Effector memory CD8-positive, alpha-beta T cell (primary cell): ENCODE measurements around the gene SFI1.
"Not testable (repeated sequence)": the region's sequence is repeated elsewhere in the genome, so short reads cannot be mapped to it uniquely, and the experiment has no call there.

ENCODE experiments used
- ATAC-seq: fragments of 150-1000 bp; cut with Tn5 transposase; replicated peaks from 2 replicates; pipeline ENCODE4 v1.10.0; 2021; ENCODE audit warnings: mild to moderate bottlenecking, moderate library complexity
- DNase-seq, 3 experiments: peaks; one replicate each; pipeline ENCODE4 v3.0.0; 2021
- H3K27ac Mint-ChIP-seq, 2 donors: one replicate each; pipeline ENCODE4 v1.8.0; 2022; ENCODE audit warnings: mild to moderate bottlenecking in 2 of 2, mixed read lengths in 2 of 2, moderate library complexity in 2 of 2
- H3K27me3 Mint-ChIP-seq, 2 donors: one replicate each; pipeline ENCODE4 v1.8.0; 2022; ENCODE audit warnings: mixed read lengths in 2 of 2
- H3K36me3 Mint-ChIP-seq: one replicate; pipeline ENCODE4 v1.8.0; 2022; ENCODE audit warnings: mild to moderate bottlenecking, moderate library complexity, mixed read lengths; ENCODE audit not compliant: insufficient read depth
- H3K4me1 Mint-ChIP-seq, 2 donors: one replicate each; pipeline ENCODE4 v1.8.0; 2022; ENCODE audit warnings: low read depth in 2 of 2, mixed read lengths in 2 of 2
- H3K4me3 Mint-ChIP-seq, 2 donors: one replicate each; pipeline ENCODE4 v1.8.0; 2022; ENCODE audit warnings: mild to moderate bottlenecking in 2 of 2, mixed read lengths in 2 of 2, moderate library complexity in 2 of 2
- H3K9me3 Mint-ChIP-seq, 2 donors: one replicate each; pipeline ENCODE4 v1.8.0; 2022; ENCODE audit warnings: mixed read lengths in 2 of 2

Gene SFI1

DNA sequence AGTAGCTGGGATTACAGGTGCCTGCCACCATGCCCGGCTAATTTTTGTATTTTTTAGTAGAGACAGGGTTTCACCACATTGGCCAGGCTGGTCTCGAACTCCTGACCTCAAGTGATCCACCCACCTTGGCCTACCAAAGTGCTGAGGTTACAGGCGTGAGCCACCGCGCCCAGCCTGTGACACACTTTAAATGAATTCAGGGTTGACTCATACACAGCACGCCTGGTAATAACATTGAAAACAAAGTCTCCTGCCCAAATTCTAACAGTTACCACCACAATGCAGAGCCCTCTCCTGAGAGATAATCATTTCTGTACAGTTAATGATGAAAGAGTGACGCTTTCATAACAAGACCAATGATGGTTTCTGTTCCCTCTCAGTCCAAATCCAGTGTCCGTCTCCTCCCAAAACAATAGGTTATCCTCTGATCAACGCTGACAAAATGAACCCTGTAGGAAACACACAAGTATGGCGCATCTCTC, 164.6 kb downstream of the SFI1 start:
- peak; percentile 18 for ATAC-seq

DNA sequence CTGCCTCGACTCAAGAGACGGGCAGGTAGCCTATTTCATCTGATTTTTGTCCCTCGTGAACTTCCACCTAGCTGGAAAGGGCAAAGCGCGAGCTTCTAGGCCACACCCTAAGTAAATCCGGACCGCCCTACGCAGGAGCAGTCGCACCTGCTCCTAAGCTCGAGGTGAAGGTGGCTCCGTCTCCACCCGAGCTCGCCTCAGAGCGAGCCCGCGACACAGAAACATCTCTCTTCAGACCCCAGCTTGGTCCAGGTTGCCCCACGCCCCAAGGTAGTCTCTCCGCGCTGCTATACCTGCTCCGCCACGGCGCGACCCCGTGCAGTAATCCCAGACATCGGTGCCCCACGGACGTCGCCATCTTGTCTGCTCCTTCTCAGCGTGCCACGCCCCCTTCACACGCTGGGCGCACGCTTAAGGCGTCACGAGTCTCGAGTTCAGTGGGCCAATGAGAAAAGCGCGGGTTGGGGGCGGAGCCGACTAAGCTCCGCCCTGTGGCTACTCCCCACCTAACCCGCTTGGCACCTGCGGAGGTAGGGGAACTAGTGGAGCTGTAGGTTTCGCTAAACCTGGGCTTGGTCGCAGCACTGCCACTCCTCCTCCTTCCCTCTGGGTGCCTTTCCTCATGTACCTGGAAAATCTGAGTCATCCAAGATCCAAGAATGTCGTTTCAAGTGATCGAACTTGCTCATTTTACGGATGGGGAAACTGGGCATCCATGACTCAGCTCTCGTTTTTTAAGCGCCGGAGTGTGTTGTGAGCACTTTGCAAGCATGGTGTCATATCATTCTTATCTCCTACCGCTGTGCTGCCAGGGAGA, 165.7 kb downstream of the SFI1 start, which contains the start of gene PISD:
Gene PISD, minus strand, starts transcription at position 365 of the 817 bp plus-strand sequence. Its CDS starts 7 bp downstream, at position 358.
- Mint-ChIP-seq H3K4me1 (peaks cover 23 to 27% of the 10 kb centered on the region in 2 donors), H3K27me3 (no peaks in the 10 kb centered on the region), H3K27ac (peak within 1 kb of the TSS; percentile 97), H3K36me3 (peaks cover 32% of the 10 kb centered on the region), H3K9me3 (no peaks in the 10 kb centered on the region), H3K4me3 (peak within 1 kb of the TSS; percentile 97 to 99)
- DNase-seq (peak; percentile 95 to 97 (median 97)), ATAC-seq (peak; percentile 94)

More for the DNA sequence above, 164.6 kb downstream of the SFI1 start:
- H3K27me3 Mint-ChIP-seq, H3K9me3 Mint-ChIP-seq: not testable (repeated sequence)
- Mint-ChIP-seq H3K27ac (peak overlapping the region; percentile 97), H3K4me3 (peak overlapping the region; percentile 97 to 99), H3K36me3 (peaks cover 32% of the 10 kb centered on the region), H3K4me1 (peaks cover 25 to 31% of the 10 kb centered on the region in 2 donors)
- DNase-seq, result peak in 1 of 3 experiments; percentile 19

DNA sequence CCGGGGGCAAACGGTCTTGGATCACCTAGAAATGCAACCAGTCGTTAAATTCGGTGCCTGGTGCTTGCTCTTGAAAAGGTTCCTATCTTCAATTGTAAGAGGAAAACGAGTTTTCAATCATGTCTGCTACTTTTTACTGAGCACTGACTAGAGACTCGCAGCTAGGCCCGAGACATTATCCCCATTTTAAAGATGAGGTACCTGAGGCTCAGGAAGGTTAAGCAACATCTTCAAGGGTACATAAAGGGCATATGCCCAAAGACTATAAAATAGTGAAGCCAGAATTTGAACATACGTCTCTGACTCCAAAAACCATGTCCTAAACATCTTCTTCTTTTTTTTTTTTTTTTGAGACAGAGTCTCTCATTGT, 166.3 kb downstream of the SFI1 start:
- Mint-ChIP-seq H3K4me3 (peak overlapping the region; percentile 97 to 99), H3K27me3 (no peaks in the 10 kb centered on the region), H3K9me3 (no peaks in the 10 kb centered on the region), H3K4me1 (peaks cover 23 to 27% of the 10 kb centered on the region in 2 donors), H3K36me3 (peaks cover 32% of the 10 kb centered on the region), H3K27ac (peak overlapping the region; percentile 97)
- DNase-seq (no peak), ATAC-seq (no peak)
